Tibial nerve (tissue), 4 donors: ENCODE measurements around the gene ALKBH8. TPM values are rescaled to one million over a fixed set of nuclear protein-coding genes. Genes with fewer than 3 reads are reported as not detected.
"Not testable (repeated sequence)": the region's sequence is repeated elsewhere in the genome, so short reads cannot be mapped to it uniquely, and the experiment has no call there.

ENCODE experiments used
- DNase-seq, 2 donors: peaks; one replicate each; pipeline ENCODE4 v3.0.0-alpha.2; 2019; ENCODE audit warnings: low spot score in 2 of 2
- H3K27ac ChIP-seq, 4 donors: fragments of 200-600 bp; sonication (generic) in 3 of 4; one replicate each; pipeline ENCODE4 v1.5.1; 2017 to 2019; ENCODE audit warnings: mild to moderate bottlenecking in 1 of 4
- H3K27me3 ChIP-seq, 2 donors: fragments of 200-600 bp; sonication (generic) in 1 of 2; one replicate each; pipeline versions ENCODE4 v1.5.1 to v1.6.0; 2017 to 2019
- H3K36me3 ChIP-seq, 3 donors: fragments of 200-600 bp; sonication (generic); one replicate each; pipeline ENCODE4 v1.5.1; 2018 to 2019
- H3K4me1 ChIP-seq, 4 donors: fragments of 200-600 bp; sonication (generic) in 3 of 4; one replicate each; pipeline ENCODE4 v1.5.1; 2017 to 2019
- H3K4me3 ChIP-seq, 4 donors: fragments of 200-600 bp; sonication (generic) in 3 of 4; one replicate each; pipeline ENCODE4 v1.5.1; 2017 to 2019; ENCODE audit warnings: mild to moderate bottlenecking in 1 of 4, moderate library complexity in 1 of 4
- H3K9me3 ChIP-seq, 4 donors: fragments of 200-600 bp; sonication (generic) in 3 of 4; one replicate each; pipeline ENCODE4 v1.5.1; 2017 to 2019
- EP300 ChIP-seq, 2 donors: sonication (generic); formaldehyde crosslinking; IDR thresholded peaks; one replicate each; pipeline ENCODE4 v1.6.1; 2017; ENCODE audit warnings: antibody characterized with exemption in 2 of 2, mild to moderate bottlenecking in 1 of 2
- POLR2A ChIP-seq, 2 donors: fragments of 450-650 bp; IDR thresholded peaks; one replicate each; pipeline ENCODE4 v1.6.1; 2017; ENCODE audit warnings: antibody characterized with exemption in 2 of 2, mild to moderate bottlenecking in 2 of 2, moderate library complexity in 2 of 2
- WGBS, 2 donors: methylation state at CpG; one replicate each; pipeline ENCODE4 v1.1.5; 2018; 5-methylcytosine and 5-hydroxymethylcytosine counted together
- total RNA-seq, 4 donors: library from RNA; depleted of rRNA; stranded (reverse); fragments of >200 nt; gene quantifications; one replicate each; pipeline ENCODE4 v1.1.0, GENCODE V29; 2016
- TF ChIP-seq, protein P1 (sequence below), 5 experiments: fragments of 200-600 bp in 3 of 5; fragments of 450-650 bp in 2 of 5; sonication (generic) in 3 of 5; IDR thresholded peaks; one replicate each; pipeline ENCODE4 v1.5.1; 2016 to 2019; ENCODE audit warnings: antibody characterized with exemption in 5 of 5, mild to moderate bottlenecking in 3 of 5, moderate library complexity in 2 of 5

Gene ALKBH8
- total RNA-seq, 4 donors from 2014 or later = 3.6 to 6.3 (median 5.5) TPM

DNA sequence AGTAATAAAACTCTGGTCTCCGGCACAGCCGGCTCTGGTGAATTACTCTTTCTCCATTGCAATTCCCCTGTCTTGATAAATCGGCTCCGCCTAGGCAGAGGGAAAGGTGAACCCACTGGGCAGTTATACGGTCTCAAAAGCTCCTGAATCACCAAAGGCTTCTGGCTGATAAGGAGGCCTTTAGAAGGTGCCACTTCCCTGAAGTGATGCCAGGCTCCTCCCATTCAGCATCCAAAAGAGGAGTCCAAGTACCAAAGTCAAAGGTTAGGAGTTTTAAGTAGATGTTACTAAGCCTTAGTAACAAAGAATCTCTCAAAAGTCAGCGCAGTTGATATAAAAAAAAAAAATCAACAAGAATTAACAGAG lies 11.8 kb upstream of the ALKBH8 start:
- WGBS, 2 donors = 55 to 73% methylated on average over 6 of the region's 6 CpGs
- Histone ChIP-seq H3K36me3 (no peaks in the 10 kb centered on the region), H3K4me1 (no peaks in the 10 kb centered on the region), H3K27me3 (no peaks in the 10 kb centered on the region), H3K27ac (no peak overlapping the region), H3K4me3 (no peak overlapping the region), H3K9me3 (no peaks in the 10 kb centered on the region)
- DNase-seq = no peak
- TF ChIP-seq, protein P1, sequence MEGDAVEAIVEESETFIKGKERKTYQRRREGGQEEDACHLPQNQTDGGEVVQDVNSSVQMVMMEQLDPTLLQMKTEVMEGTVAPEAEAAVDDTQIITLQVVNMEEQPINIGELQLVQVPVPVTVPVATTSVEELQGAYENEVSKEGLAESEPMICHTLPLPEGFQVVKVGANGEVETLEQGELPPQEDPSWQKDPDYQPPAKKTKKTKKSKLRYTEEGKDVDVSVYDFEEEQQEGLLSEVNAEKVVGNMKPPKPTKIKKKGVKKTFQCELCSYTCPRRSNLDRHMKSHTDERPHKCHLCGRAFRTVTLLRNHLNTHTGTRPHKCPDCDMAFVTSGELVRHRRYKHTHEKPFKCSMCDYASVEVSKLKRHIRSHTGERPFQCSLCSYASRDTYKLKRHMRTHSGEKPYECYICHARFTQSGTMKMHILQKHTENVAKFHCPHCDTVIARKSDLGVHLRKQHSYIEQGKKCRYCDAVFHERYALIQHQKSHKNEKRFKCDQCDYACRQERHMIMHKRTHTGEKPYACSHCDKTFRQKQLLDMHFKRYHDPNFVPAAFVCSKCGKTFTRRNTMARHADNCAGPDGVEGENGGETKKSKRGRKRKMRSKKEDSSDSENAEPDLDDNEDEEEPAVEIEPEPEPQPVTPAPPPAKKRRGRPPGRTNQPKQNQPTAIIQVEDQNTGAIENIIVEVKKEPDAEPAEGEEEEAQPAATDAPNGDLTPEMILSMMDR (IDR thresholded peaks at IDR 0.05) = no peak
- no peak for TF ChIP-seq POLR2A (IDR thresholded peaks at IDR 0.05)
- no peak for TF ChIP-seq EP300 (IDR thresholded peaks at IDR 0.05)

GRCh38 chr11:107576497-107577345 lies 11.2 kb upstream of the ALKBH8 start:
- TF ChIP-seq, protein P1 (IDR thresholded peaks at IDR 0.05) = peak; percentile 51 to 77 (median 59)
- H3K4me1 ChIP-seq, H3K36me3 ChIP-seq, H3K9me3 ChIP-seq, H3K27ac ChIP-seq, H3K27me3 ChIP-seq, H3K4me3 ChIP-seq: not testable (repeated sequence)
- peak; percentile 43 to 86 for DNase-seq
- WGBS, 2 donors = 31 to 38% methylated on average over 2 of the region's 2 CpGs

DNA sequence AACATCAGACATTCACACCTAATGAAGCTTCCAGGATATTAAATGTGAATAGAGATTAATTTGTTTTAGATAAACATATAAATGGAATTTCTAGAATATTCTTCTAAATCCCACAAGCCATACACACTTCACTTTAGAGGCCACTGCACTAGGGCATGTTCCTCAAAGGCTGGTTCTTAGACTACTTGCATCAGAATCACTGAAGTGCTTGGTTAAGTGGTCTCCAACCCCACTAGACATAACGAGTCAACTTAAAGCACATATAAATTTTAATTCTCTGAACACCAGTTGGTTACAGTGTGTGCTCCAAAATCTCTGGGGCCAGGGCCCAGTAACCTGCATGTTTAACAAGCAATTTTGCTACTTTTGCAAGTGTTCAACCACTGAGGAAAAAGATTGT lies 7.9 kb upstream of the ALKBH8 start:
- no peak for DNase-seq
- no peak overlapping the region for H3K27ac ChIP-seq
- no peaks in the 10 kb centered on the region for H3K4me1 ChIP-seq
- WGBS, 2 donors = 71 to 78% methylated on average over 1 of the region's 1 CpG
- TF ChIP-seq POLR2A (IDR thresholded peaks at IDR 0.05) (no peak), EP300 (IDR thresholded peaks at IDR 0.05) (no peak)
- TF ChIP-seq, protein P1 (IDR thresholded peaks at IDR 0.05) = no peak
- H3K4me3 ChIP-seq = no peak overlapping the region
- no peaks in the 10 kb centered on the region for H3K36me3 ChIP-seq
- no peaks in the 10 kb centered on the region for H3K27me3 ChIP-seq
- no peaks in the 10 kb centered on the region for H3K9me3 ChIP-seq

DNA sequence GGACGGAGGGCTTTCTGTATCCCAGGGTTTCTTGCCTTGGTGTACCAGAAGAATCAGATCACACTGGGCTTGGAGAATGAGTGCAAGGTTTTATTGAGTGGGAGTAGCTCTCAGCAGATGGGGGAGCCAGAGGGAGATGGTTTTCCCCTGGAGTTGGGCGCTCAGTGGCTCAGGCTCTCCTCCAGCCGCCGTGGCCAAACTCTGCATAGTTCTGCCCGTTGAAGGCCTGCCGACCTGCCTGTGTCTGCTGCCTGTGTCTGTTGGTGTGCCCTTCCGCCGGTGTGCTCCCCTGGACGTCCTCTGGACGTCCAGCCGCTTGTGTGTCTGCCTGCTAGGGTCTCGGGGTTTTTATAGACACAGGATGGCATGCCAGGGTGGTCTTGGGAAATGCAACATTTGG lies 4.5 kb upstream of the ALKBH8 start:
- DNase-seq = no peak
- H3K36me3 ChIP-seq = no peaks in the 10 kb centered on the region
- H3K4me1 ChIP-seq = peaks cover 0 to 9% (median 5%) of the 10 kb centered on the region in 4 donors
- no peak overlapping the region for H3K27ac ChIP-seq
- no peaks in the 10 kb centered on the region for H3K27me3 ChIP-seq
- H3K4me3 ChIP-seq = no peak overlapping the region
- TF ChIP-seq EP300 (IDR thresholded peaks at IDR 0.05) = no peak
- TF ChIP-seq, protein P1 (IDR thresholded peaks at IDR 0.05) = no peak
- no peak for TF ChIP-seq POLR2A (IDR thresholded peaks at IDR 0.05)
- WGBS, 2 donors = 77 to 88% methylated on average over 6 to 12 of the region's 12 CpGs
- no peaks in the 10 kb centered on the region for H3K9me3 ChIP-seq

- no peak overlapping the region for H3K4me3 ChIP-seq
- TF ChIP-seq, protein P1 (IDR thresholded peaks at IDR 0.05) = no peak
- TF ChIP-seq POLR2A (IDR thresholded peaks at IDR 0.05) (no peak), EP300 (IDR thresholded peaks at IDR 0.05) (no peak)
- 62 to 70% methylated on average over 5 of the region's 5 CpGs for WGBS, 2 donors
- no peaks in the 10 kb centered on the region for H3K27me3 ChIP-seq
- no peaks in the 10 kb centered on the region for H3K9me3 ChIP-seq
- no peak for DNase-seq
- no peak overlapping the region for H3K27ac ChIP-seq
- peaks cover 0 to 30% (median 16%) of the 10 kb centered on the region in 4 donors for H3K4me1 ChIP-seq
- no peaks in the 10 kb centered on the region for H3K36me3 ChIP-seq
Measured at GRCh38 chr11:107567739-107568335, 2.3 kb upstream of the ALKBH8 start.
